Stimulated activated CD4-positive, alpha-beta T cell treated with anti-CD3 and anti-CD28 coated beads, Interleukin-1b, Interleukin-23, amount 100 ng/mL, for 4 hours (primary cell): ENCODE data around the gene TCF3.
"Not testable (repeated sequence)": the region's sequence is repeated elsewhere in the genome, so short reads cannot be mapped to it uniquely, and the experiment has no call there.

Source experiments
- DNase-seq, 2 donors: peaks; one replicate each; pipeline ENCODE4 v3.0.0-alpha.2; 2020; ENCODE audit warnings: low read depth in 2 of 2

TCF3 gene

DNA sequence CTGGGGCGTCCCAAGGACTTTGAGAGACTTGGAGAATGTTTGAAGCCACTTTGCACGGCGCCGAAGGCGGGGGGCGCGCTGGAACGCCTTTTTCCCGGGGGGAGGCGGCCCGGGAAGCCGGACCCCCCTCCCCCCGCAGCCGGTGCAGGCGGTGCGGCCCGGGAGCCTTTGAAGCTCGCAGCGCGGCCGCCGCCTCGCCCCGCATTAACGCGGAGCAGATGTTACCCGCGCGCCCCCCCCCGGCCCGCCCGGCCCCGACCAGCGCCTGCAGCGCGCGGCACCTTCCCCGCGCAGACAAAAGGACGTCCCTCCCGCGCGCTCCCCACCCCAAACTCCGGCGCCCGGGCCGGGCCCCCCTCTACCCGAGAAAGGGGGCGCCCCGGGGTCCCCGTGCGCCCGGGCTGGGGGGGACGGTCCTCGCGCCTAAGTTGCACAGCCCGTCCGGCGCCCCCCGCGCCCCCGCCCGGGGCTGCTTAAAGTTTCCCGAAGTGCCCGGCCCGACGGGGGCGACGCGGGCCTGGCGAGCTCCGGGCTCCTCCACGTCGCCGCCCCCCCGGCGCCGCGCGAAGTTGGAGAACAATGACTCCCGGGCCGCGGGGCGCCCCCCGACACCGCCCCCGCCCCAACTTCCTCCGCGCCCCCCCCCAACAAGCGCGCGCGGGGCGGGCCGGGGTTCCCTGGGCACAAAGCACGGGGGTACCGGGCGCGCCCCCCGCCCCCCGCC is 685 bp downstream of the TCF3 start:
- peak; percentile 35 to 52 for DNase-seq

DNA sequence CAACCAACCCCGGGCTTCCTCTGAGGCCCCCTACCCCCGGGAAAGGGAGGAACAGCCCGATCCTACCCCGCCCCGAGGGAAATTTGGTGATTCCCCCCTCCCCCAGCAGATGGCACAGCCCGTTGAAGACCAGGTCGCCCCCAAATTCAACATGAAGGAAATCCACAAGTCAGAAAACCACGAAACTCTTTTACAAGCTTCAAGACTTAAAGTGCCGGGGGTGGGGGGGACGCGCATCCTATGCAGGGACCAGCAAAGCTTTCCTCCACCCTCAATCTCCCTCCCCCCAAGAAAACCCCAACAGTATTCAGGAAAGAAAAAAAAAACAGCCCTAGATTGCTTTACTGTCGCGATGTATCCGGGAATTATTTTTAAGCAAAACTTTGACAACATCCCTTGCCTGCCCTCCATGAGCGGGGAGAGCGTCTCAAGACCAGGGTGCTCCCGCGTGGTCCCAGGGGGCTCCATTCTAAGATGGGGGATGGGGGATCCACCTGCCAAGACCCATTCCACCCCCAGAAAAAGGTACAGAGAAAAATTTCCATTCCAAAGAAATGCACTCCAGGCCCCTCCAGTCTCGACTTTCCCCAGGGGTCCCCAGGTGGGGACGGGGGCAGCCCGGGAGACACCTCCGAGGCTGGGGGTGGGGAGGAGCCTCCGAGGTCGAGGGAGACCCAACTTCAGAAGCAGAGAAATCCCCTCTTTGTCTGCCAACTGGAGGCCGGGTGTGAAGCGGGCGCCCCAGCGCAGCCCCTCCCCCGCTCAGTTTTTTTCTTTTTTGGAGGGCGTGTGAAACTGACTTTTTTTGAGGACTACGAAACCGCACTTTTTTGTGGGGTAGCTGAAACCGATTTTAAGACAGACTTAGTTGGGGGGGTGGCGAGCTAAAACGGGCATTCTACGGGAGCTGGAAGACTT is 1.5 kb downstream of the TCF3 start:
- peak; percentile 53 to 56 for DNase-seq

DNA sequence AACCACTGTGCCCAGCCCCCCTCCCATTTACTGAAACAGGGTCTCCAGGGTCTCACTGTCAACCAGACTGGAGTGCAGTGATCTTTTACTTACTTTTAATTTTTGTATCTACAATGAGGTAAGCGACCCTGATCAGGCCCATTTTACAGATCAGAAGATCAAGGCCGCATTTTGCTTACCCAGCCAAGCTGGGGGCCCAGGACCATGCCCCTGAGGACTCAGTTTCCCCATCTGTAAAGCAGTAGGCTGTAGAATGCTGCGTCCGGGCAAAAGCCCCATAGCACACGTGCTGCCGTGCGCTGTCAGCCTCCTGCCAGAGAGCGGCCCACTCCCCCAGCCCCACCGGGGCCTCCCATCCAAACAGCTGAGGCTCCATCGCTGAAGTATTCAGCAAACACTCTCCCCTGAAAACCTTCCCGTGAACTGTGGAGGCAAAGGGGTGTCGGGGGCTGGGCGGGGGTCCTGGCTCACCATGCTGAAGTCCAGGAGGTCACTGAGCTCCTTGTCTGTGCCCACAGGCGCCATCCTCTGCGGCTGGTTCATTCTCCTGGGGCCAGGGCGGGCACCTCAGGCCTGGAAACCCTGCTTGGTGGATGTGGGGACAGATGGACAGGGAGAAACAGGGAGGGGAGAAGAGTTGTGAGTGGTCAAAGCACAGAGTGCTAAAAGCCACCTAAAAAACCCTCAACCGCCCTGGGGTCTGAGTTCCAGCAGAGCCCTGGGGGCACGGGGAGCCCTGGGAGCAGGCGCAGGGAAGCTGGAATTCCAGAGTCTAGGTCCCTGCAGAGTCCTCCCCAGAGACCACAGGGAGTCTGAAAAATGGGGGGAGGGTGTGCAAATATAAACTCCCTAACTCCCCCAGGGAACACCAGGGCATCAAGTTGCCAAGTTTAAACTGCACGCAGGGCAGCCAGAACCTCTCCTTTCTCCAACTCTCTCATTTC is 2.4 kb downstream of the TCF3 start:
- DNase-seq, result no peak

DNA sequence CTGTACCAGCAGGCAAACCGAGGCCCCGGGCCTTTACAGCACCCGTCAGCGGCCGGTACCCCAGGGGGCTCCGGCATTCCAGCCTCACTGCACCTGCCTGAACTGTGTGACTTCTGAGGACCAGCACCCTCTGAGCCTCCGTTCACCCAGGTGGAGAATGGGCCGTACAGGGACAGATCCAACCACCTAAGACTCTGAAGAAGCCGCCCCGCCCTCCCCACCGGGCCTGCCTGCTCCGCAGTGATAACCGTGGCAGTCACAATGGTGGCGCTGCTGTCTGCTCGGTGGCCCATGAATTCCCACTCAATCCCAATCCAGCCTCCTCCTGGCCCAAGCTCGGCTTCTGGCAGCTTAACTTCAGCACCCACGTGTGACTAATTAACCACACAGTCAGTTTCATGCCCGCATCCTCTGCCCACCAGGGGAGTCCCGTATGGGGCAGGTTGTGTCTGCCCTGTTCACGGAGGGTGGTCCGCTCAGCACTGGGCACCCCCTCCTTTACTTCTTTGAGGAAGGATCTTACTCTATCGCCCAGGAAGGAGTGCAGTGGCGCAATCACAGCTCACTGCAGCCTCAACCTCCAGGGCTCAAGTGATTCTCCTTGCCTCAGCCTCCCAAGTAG is 3.4 kb downstream of the TCF3 start:
- DNase-seq, result no peak

DNA sequence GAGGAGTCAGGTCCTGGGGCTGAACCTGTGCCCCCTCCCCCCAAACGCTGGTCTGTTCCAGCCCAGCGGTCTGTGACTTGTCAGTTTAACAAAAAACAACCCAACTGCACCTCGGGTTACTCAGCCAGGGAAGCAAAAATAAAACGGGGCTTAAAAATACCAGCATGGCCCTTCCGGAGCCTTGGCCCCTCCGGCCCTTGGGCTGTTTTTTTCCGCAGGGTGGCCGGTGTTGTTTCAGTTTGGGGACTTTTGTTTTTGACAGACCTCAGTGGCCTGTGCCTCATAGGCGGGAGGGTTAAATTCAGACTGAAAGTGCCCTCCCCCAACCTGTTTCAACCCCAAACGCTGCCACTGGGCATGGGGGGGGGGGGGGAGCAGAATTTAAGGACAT is 4.0 kb downstream of the TCF3 start:
- DNase-seq, result no peak

DNA sequence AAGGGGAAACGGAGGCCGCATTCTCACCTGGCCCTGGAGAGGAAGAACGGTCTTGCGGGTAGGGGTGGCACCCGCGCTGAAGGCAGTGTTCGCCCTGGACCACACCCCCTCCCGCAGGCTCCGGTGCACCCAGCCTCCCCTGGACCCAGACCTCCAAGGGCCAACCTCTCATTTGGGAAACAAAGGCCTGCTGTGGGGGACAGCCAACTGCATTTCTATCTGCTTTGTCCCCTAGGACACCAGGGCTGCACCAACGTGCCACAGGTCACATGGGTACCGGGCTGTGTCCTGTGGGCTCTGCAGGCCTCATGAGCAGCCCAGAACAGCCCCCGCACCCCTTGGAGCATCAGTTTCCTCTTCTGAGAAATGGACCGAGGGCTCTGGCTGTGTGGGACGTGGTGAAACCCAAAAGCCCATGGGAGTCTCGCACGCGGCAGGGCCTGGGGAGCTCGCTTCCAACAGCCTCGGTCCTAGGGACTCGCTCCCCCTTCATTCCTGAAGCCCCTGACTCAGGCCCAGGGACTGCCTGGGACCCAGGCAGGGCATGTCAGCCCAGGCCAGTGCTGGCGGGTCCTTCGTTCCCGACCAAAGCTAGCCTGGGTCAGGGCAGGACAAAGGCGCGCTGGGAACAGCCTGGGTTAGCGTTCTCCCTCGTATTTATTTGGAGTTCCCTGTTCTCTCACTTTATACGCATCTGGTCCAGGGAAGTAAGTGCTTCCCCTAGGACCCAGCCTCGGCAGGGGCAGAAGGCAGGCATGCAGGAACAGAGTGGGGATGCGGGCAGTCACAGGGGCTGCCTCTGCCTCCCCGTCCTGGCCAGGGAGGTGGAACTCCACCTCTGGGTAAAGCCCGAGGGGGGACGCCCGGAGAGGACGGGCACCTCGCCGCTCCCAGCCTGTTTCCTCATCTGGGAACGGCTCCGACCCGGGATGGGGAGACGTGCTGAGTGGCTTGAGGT is 4.6 kb downstream of the TCF3 start:
- DNase-seq, result no peak

DNA sequence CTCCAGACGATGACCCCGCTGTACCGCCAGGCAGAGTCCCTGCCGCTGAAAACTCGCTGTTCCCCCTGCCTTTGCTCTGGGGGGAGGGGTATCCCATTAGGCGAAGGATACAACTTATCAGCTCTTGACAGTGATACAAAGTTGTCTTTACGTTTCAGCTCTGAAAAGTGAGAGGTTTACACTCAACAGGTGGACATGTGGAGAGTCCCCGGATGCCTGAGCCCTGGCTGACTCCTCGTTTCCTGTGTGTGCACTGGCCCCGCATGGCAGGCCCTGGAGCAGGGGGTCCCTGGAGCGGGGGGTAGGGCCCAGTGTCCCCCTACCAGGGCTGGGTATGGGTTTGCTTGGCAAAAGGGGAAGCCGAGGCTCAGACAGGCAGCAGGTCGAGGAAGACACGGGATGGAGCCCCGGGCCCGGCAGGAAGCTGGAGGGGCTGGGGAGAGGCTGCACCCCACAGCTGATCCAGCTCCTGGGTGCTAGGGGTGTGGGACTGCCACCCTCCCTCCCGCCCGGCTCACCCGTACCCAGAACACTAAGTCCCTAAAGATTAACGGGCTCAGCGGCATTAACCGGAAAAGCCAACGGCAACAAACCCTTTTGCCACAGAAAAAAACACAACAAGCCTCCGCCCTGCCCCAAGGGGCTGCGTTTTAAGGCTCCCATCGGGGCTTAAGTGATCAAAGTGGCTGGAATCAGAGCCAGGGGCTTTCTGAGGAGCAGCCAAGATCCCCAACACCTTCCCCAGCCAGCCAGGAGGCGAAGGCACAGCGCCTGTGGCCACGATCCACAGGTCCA is 5.6 kb downstream of the TCF3 start:
- DNase-seq, result no peak

DNA sequence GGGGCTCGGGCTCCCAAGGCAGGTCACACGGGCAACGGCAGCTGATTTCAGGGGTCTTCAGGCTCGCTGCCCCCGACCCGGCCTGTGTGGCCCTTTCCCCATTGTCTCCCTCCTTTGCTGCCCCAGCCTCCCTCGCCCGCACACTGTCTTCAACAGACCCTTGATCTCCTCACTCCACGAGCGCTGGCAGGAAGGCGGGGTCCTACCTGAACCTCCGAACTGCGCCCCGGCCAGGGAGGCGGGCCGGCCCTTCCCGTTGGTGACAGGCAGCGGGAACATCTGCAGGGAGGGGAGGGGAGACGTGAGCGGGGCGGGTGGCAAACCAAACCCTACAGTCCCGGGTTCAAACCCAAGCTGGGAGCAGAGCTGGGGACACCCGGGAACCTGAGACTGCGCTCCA is 6.3 kb downstream of the TCF3 start:
- DNase-seq, result no peak

DNA sequence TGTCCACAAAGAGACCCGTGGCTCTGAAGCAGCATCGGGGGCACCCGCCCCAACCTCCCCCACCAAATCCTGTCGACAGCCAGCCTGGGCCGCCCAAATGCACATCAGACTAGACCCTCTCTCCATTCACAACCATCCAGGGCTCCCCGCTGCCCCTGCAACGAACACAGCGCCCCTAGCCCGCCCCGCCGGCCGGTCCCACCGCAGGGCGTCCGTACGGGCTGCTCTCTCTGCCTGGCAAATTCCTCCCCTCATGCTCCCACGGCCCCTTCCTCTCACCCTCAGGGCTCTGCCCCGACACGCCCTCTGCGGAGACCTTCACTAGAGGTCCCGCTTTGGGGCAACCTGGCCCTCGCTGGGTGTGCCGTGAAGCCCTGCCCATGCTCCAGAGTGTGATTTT is 7.1 kb downstream of the TCF3 start:
- no peak for DNase-seq

DNA sequence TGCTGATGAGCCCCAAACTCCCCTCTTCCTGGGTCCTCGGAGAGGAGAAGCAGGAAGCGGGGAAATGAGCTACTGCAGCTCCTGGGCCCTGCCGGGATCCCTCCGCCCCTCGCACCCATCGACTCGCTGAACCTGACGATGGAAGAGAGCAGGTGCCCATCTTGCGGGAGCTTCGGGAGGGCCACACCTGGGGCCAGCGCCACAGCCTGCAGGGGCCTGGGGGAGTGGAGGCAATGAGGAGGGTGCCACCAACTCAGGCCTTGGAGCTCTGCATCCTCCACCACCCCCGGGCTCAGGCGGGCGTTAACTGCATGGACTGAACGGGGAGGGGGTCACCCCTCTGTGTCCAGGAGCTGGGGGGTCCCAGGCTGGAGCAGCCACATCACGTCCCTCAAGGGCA is 8.3 kb downstream of the TCF3 start:
- no peak for DNase-seq

DNA sequence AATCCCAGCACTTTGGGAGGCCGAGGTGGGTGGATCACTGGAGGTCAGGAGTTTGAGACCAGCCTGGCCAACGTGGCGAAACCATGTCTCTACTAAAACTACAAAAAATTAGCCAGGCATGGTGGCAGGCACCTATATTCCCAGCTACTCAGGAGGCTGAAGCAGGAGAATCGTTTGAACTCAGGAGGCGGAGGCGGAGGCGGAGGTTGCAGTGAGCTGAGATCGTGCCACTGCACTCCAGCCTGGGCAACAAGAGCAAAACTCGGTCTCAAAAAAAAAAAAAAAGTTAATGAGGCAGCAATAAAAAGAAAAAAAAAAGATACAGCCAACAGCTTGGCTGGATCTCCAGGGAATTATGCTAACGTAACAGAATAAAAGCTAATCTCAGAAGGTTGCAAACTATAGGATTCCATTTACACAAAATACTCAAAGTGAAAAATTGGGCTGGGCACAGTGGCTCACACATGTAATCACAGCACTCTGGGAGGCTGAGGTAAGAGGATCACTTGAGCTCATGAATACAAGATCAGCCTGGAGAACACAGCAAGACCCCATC is 11.4 kb downstream of the TCF3 start:
- DNase-seq, result not testable (repeated sequence)

DNA sequence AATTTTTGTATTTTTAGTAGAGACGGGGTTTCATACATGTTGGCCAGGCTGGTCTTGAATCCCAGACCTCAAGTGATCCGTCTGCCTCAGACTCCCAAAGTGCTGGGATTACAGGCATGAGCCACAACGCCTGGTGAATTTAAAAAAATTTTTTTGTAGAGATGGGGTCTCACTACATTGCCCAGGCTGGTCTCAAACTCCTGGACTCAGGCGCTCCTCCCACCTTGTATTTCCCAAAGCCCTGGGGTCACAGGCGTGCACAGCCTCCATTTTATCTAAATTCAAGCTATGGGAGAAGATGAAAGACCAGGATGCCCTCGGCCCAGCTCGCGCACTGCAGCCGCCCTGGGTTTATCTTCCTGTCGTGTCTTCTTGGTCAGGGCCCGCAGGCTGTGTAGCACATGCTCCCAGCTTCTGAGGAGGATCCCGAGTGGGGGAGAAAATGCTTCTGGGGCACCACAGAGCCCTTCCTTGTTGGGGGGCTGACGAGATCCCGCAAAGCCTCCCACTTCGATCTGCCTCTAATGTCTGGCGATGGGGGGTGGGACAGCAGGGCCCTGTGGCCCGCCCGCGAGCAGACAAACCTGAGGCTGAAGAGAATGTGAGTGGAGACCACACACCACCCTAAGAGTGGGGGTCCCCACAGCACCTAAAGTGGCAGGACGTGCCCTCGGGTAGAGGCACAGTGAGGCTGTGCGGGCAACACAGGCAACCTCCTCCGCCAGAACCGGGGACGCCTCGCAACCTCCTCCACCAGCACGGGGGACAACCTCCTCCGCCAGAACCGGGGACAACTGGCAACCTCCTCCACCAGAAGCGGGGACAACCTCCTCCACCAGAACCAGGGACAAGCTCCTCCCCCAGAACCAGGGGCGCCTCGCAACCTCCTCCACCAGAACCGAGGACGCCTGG is 15.8 kb downstream of the TCF3 start:
- no peak for DNase-seq

DNA sequence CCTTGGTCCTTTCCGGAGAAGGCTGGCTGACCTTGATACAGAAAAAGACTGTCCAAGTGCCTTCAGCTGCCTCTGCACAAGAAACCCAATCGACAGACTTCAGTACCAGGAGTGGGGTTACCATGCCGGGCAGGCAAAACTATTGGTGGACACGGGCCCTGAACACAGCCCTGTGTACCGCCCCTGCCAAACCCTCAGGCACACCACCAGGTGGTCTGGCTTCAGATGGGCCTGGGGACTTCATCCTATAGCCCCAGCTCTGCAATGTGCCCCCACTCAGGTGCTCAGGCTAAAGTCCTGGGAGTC is 17.5 kb downstream of the TCF3 start:
- DNase-seq, result no peak

DNA sequence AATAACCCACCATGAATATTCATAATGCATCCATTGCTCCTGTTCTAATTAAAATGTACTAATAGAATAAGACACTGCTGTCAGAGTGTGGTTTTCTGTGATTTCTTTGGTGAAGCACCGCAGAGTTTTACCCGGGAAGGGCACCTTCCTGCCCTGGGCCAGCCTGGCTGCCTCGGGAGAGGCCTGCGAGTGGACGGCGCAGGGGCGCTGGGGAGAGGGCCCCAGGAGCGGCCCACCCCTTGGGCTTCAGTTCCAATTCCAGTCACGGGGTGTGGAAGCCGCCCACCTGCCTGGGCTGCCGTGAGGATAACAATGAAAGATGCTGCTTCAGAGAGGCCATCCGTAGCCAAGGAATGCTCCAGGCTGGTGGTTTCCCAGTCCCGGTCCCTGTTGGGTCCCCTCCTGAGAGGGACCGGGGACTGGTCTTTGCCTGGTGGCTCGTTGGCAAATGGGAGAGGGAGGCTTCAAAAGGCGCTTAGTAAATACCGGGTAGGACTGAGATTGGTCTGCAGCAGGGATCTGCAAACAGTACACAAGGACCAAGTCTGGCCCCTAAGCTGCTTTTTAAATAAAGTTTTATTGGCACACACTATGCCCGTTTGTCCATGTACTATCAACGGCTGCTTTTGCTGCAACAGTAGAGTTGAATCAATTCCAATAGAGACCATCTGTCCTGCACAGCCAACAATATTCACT is 18.0 kb downstream of the TCF3 start:
- no peak for DNase-seq

DNA sequence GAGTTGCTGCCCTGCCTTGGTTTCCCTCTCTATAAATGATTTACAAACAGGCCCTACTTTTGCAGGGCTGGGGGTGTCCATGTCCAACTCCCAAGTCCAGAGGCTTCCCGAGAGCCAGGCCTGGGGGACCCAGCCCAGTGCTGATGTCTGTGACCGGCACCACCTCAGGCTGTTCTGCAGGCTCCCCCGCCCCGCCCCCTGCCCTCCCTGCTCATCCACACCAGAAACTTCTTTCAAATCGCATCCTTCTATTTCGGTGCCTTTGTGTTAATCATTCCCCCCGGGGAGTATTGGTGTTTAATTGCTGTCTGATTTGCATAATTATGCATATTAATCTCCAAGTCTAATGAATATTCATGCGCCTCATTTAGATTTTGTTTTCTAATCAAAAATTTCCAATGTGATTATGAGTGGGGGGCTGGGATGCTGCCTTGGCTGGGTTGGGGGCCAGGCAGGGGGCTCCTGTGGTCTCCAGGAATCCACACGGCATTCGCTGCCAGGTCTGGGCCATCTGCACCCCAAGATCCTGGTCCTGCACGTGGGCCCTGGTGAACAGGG is 19.1 kb downstream of the TCF3 start:
- no peak for DNase-seq

DNA sequence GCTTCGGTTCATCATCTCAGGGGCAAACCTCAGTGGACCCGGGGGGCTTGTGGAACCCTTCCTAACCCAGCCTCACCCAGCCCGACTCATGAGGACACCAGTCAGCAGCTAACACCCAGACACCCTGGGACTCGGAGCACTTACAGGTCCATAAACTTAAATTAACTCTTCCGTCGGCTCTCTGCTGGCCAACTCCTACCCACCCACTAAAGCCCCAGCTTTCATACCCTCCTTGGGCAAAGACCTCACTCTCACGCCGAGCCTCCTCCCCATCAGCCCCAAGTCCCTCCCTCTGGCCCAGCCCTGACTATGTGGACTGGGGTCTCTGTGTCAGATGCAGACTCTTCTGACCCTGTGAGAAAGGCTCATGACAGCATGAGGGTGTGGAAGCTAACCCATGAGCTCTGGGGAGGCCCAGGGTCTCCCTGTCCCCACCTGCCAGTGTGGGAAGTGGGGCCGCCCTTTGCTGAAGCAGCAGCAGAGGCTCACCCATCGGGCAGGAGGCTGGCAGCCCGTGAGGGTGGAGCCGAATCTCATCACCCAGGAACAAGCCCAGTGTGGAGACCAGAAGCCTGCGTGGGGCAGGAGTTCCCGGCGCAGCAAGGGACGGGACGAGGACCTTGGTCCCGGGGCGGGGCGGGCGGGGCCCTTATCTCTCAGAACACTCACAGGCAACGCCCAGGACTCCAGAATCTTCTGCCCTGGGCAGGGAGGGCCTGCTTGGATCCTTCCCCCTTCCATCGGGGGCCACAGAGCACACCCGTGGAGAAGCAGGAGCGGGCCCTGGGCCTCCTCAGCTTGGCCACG is 19.8 kb downstream of the TCF3 start:
- no peak for DNase-seq
